ENCODE measurements around the gene RELN. TPM values are rescaled to one million over a fixed set of nuclear protein-coding genes. Genes with fewer than 3 reads are reported as not detected.

Gene RELN
- total and polyA plus RNA-seq, 2 of the 13 experiments (the other 11 are each of a cell fraction or from before 2014, with no cell fraction given), result 315 to 332 TPM

GRCh38 chr7:103686763-103687162, 302.7 kb downstream of the RELN start:
- in situ Hi-C loops (cut with HindIII; ENCODE audit: extremely low pct_ligation_motif_present, low pct_unique_long_range_greater_than_20kb), result no loop called here
- no peak for FAIRE-seq

GRCh38 chr7:103686064-103686463, 303.4 kb downstream of the RELN start:
- Histone ChIP-seq H2AFZ (ENCODE audit: low read length) (no peak overlapping the region), H3K9me3 (ENCODE audit: low read length) (no peaks in the 10 kb centered on the region), H4K20me1 (ENCODE audit: insufficient read depth, low read length) (no peaks in the 10 kb centered on the region), H3K27me3 (ENCODE audit: control insufficient read depth in 1 of 2, insufficient read depth in 2 of 2, low read length in 2 of 2) (no peaks in the 10 kb centered on the region), H3K4me3 (replicated peaks in 1 of 3; ENCODE audit: insufficient read depth in 1 of 3, low read depth in 2 of 3, low read length in 3 of 3) (no peak overlapping the region), H3K36me3 (replicated peaks in 1 of 2; ENCODE audit: control insufficient read depth in 1 of 2, insufficient read depth in 2 of 2, low read length in 2 of 2) (peaks cover 0 to 8% of the 10 kb centered on the region in 2 experiments; a peak in 2 of 5 replicates), H3K79me2 (ENCODE audit: insufficient read depth, low read length) (no peaks in the 10 kb centered on the region), H3K4me1 (ENCODE audit: insufficient read depth, low read length) (peaks cover 12% of the 10 kb centered on the region), H3K9ac (ENCODE audit: insufficient read depth, low read depth, low read length) (no peak overlapping the region), H3K4me2 (ENCODE audit: low read depth, low read length) (no peak overlapping the region), H3K27ac (ENCODE audit: extremely low read length, insufficient read depth, low read length) (no peak overlapping the region)
- no peak for ATAC-seq
- 82% methylated on average over 2 of the region's 2 CpGs for WGBS (ENCODE audit: low lambda C conversion rate)
- intact Hi-C loops (cut with micrococcal nuclease; ENCODE audit: unreplicated experiment) (no loop called here), in situ Hi-C loops (cut with HindIII; ENCODE audit: extremely low pct_ligation_motif_present, low pct_unique_long_range_greater_than_20kb) (no loop called here)
- CTCF ChIA-PET (ENCODE audit: low intra/inter-chr PET ratio, low total read pairs), result no interaction called here
- peak; percentile 74 for TF ChIP-seq RBM22 (optimal IDR thresholded peaks at IDR 0.05; ENCODE audit: low read length)
- TF ChIP-seq ZBTB42 (CRISPR knock-in tag; IDR thresholded peaks at IDR 0.05), result no peak
- FAIRE-seq, result no peak
- POLR2A ChIA-PET, result no interaction called here
- BruUV-seq (replicated peaks), result no TSS peak
- DNase-seq (ENCODE audit: low spot score), result no peak

More at GRCh38 chr7:103686763-103687162, 302.7 kb downstream of the RELN start:
- POLR2A ChIA-PET, result no interaction called here
- ATAC-seq (no peak), DNase-seq (ENCODE audit: low spot score) (no peak)
- H3K4me3 ChIP-seq (replicated peaks in 1 of 3; ENCODE audit: insufficient read depth in 1 of 3, low read depth in 2 of 3, low read length in 3 of 3), result no peak overlapping the region
- no TSS peak for BruUV-seq (replicated peaks)
- no peaks in the 10 kb centered on the region for H3K9me3 ChIP-seq (ENCODE audit: low read length)
- no peak overlapping the region for H3K27ac ChIP-seq (ENCODE audit: extremely low read length, insufficient read depth, low read length)
- CTCF ChIA-PET (ENCODE audit: low intra/inter-chr PET ratio, low total read pairs), result no interaction called here
- no peak for TF ChIP-seq ZNF549 (CRISPR knock-in tag; IDR thresholded peaks at IDR 0.05)
- TF ChIP-seq FOXA3 (CRISPR knock-in tag; IDR thresholded peaks at IDR 0.05), result no peak
- TF ChIP-seq GTF2F1 (IDR thresholded peaks at IDR 0.05; ENCODE audit: low read length), result no peak
- TF ChIP-seq ZNF660 (CRISPR knock-in tag; IDR thresholded peaks at IDR 0.05; ENCODE audit: borderline replicate concordance, low read depth), result no peak
- TF ChIP-seq DNMT1 (CRISPR knock-in tag; IDR thresholded peaks at IDR 0.05), result no peak
- no peak for TF ChIP-seq MAF1 (CRISPR knock-in tag; IDR thresholded peaks at IDR 0.05; ENCODE audit: borderline replicate concordance)
- TF ChIP-seq RNF2 (conservative IDR thresholded peaks at IDR 0.05; ENCODE audit: low read depth), result no peak
- TF ChIP-seq GPN1 (CRISPR knock-in tag; IDR thresholded peaks at IDR 0.05; ENCODE audit: borderline replicate concordance), result no peak
- TF ChIP-seq ZNF34 (CRISPR knock-in tag; IDR thresholded peaks at IDR 0.05; ENCODE audit: borderline replicate concordance), result no peak
- no peak for TF ChIP-seq ELF3 (CRISPR knock-in tag; IDR thresholded peaks at IDR 0.05)
- no peak for TF ChIP-seq ZNF143 (CRISPR knock-in tag; IDR thresholded peaks at IDR 0.05)
- no peak for TF ChIP-seq ZNF510 (CRISPR knock-in tag; IDR thresholded peaks at IDR 0.05; ENCODE audit: low read depth)
- WGBS (ENCODE audit: low lambda C conversion rate), result 52% methylated on average over 2 of the region's 2 CpGs
- H4K20me1 ChIP-seq (ENCODE audit: insufficient read depth, low read length), result no peaks in the 10 kb centered on the region
- no peaks in the 10 kb centered on the region for H3K79me2 ChIP-seq (ENCODE audit: insufficient read depth, low read length)
- H3K4me1 ChIP-seq (ENCODE audit: insufficient read depth, low read length), result peaks cover 13% of the 10 kb centered on the region
- intact Hi-C loops (cut with micrococcal nuclease; ENCODE audit: unreplicated experiment), result no loop called here
- no peak overlapping the region for H2AFZ ChIP-seq (ENCODE audit: low read length)
- H3K9ac ChIP-seq (ENCODE audit: insufficient read depth, low read depth, low read length), result no peak overlapping the region
- H3K27me3 ChIP-seq (ENCODE audit: control insufficient read depth in 1 of 2, insufficient read depth in 2 of 2, low read length in 2 of 2), result no peaks in the 10 kb centered on the region
- no peak overlapping the region for H3K4me2 ChIP-seq (ENCODE audit: low read depth, low read length)
- peaks cover 0 to 8% of the 10 kb centered on the region in 2 experiments; a peak in 2 of 5 replicates for H3K36me3 ChIP-seq (replicated peaks in 1 of 2; ENCODE audit: control insufficient read depth in 1 of 2, insufficient read depth in 2 of 2, low read length in 2 of 2)
